ENCODE results near the gene MYMK. TPM values are rescaled to one million over a fixed set of nuclear protein-coding genes. Genes with fewer than 3 reads are reported as not detected.

MYMK gene
- total RNA-seq, 1 donor from 2014 or later = not detected

GRCh38 chr9:133553973-133554713 lies 29.4 kb upstream of the MYMK start:
- DNase-seq = no peak
- H3K4me1 Mint-ChIP-seq (ENCODE audit: low read depth, unreplicated experiment) = peaks cover 13% of the 10 kb centered on the region

GRCh38 chr9:133553123-133553522 lies 28.4 kb upstream of the MYMK start:
- TF ChIP-seq CTCF (IDR thresholded peaks at IDR 0.05; ENCODE audit: partially characterized antibody, unreplicated experiment) = no peak
- no peak for DNase-seq
- no peak overlapping the region for H3K4me3 Mint-ChIP-seq (ENCODE audit: unreplicated experiment)
- H3K36me3 Mint-ChIP-seq (ENCODE audit: unreplicated experiment) = no peaks in the 10 kb centered on the region
- no peak overlapping the region for H3K27ac Mint-ChIP-seq (ENCODE audit: unreplicated experiment)
- peaks cover 3% of the 10 kb centered on the region for H3K4me1 Mint-ChIP-seq (ENCODE audit: low read depth, unreplicated experiment)
- H3K9me3 Mint-ChIP-seq (ENCODE audit: unreplicated experiment) = peaks cover 3% of the 10 kb centered on the region
- H3K27me3 Mint-ChIP-seq (ENCODE audit: unreplicated experiment) = peaks cover 11% of the 10 kb centered on the region

More at GRCh38 chr9:133553973-133554713, 29.4 kb upstream of the MYMK start:
- no peak overlapping the region for H3K27ac Mint-ChIP-seq (ENCODE audit: unreplicated experiment)
- peaks cover 10% of the 10 kb centered on the region for H3K9me3 Mint-ChIP-seq (ENCODE audit: unreplicated experiment)
- no peak overlapping the region for H3K4me3 Mint-ChIP-seq (ENCODE audit: unreplicated experiment)
- TF ChIP-seq CTCF (IDR thresholded peaks at IDR 0.05; ENCODE audit: partially characterized antibody, unreplicated experiment) = no peak
- H3K36me3 Mint-ChIP-seq (ENCODE audit: unreplicated experiment) = no peaks in the 10 kb centered on the region
- H3K27me3 Mint-ChIP-seq (ENCODE audit: unreplicated experiment) = peaks cover 18% of the 10 kb centered on the region

- H3K9me3 Mint-ChIP-seq (ENCODE audit: unreplicated experiment) = peaks cover 2% of the 10 kb centered on the region
- no peak overlapping the region for H3K27ac Mint-ChIP-seq (ENCODE audit: unreplicated experiment)
- DNase-seq = no peak
- H3K4me1 Mint-ChIP-seq (ENCODE audit: low read depth, unreplicated experiment) = no peaks in the 10 kb centered on the region
- H3K27me3 Mint-ChIP-seq (ENCODE audit: unreplicated experiment) = peaks cover 12% of the 10 kb centered on the region
- H3K36me3 Mint-ChIP-seq (ENCODE audit: unreplicated experiment) = no peaks in the 10 kb centered on the region
- TF ChIP-seq CTCF (IDR thresholded peaks at IDR 0.05; ENCODE audit: partially characterized antibody, unreplicated experiment) = no peak
- no peak overlapping the region for H3K4me3 Mint-ChIP-seq (ENCODE audit: unreplicated experiment)
Measured at GRCh38 chr9:133552236-133552635, 27.5 kb upstream of the MYMK start.

GRCh38 chr9:133551446-133551845 lies 26.7 kb upstream of the MYMK start:
- Mint-ChIP-seq H3K36me3 (ENCODE audit: unreplicated experiment) (no peaks in the 10 kb centered on the region), H3K9me3 (ENCODE audit: unreplicated experiment) (peaks cover 2% of the 10 kb centered on the region), H3K27me3 (ENCODE audit: unreplicated experiment) (peaks cover 12% of the 10 kb centered on the region), H3K4me3 (ENCODE audit: unreplicated experiment) (no peak overlapping the region), H3K27ac (ENCODE audit: unreplicated experiment) (no peak overlapping the region), H3K4me1 (ENCODE audit: low read depth, unreplicated experiment) (no peaks in the 10 kb centered on the region)
- DNase-seq = no peak
- TF ChIP-seq CTCF (IDR thresholded peaks at IDR 0.05; ENCODE audit: partially characterized antibody, unreplicated experiment) = no peak

- Mint-ChIP-seq H3K27me3 (ENCODE audit: unreplicated experiment) (peaks cover 8% of the 10 kb centered on the region), H3K4me1 (ENCODE audit: low read depth, unreplicated experiment) (no peaks in the 10 kb centered on the region), H3K36me3 (ENCODE audit: unreplicated experiment) (no peaks in the 10 kb centered on the region), H3K4me3 (ENCODE audit: unreplicated experiment) (no peak overlapping the region), H3K27ac (ENCODE audit: unreplicated experiment) (no peak overlapping the region), H3K9me3 (ENCODE audit: unreplicated experiment) (no peaks in the 10 kb centered on the region)
- no peak for TF ChIP-seq CTCF (IDR thresholded peaks at IDR 0.05; ENCODE audit: partially characterized antibody, unreplicated experiment)
- no peak for DNase-seq
Measured at GRCh38 chr9:133547116-133547515, 22.4 kb upstream of the MYMK start.

All from glutamatergic neuron (in vitro differentiated cells).